ENCODE measurements around the gene ERC1. TPM values are rescaled to one million over a fixed set of nuclear protein-coding genes. Genes with fewer than 3 reads are reported as not detected.

The ERC1 gene
- total RNA-seq, 2 experiments from 2014 or later = 21.7 to 27.0 TPM

DNA sequence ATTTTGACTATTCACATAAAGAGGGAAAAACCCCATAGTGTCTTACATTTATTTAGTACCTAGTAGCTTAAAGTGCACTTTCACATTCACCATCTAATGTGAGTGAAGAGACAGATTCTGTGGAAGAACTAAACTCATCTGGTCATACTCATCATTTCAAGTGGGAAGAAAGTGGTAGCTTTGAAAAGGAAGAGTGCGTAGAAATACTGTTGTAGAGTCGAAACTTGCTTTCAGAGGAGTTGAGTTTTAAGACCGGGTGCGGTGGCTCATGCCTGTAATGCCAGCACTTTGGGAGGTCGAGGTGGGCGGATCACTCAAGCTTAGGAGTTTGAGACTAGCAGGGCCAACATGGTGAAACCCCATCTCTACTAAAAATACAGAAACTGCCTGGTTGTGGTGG, 222.2 kb downstream of the ERC1 start:
- DNase-seq (peak; percentile 46), ATAC-seq (no peak)
- TF ChIP-seq, protein P1, sequence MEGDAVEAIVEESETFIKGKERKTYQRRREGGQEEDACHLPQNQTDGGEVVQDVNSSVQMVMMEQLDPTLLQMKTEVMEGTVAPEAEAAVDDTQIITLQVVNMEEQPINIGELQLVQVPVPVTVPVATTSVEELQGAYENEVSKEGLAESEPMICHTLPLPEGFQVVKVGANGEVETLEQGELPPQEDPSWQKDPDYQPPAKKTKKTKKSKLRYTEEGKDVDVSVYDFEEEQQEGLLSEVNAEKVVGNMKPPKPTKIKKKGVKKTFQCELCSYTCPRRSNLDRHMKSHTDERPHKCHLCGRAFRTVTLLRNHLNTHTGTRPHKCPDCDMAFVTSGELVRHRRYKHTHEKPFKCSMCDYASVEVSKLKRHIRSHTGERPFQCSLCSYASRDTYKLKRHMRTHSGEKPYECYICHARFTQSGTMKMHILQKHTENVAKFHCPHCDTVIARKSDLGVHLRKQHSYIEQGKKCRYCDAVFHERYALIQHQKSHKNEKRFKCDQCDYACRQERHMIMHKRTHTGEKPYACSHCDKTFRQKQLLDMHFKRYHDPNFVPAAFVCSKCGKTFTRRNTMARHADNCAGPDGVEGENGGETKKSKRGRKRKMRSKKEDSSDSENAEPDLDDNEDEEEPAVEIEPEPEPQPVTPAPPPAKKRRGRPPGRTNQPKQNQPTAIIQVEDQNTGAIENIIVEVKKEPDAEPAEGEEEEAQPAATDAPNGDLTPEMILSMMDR (IDR thresholded peaks at IDR 0.05) = no peak
- CTCF ChIA-PET = interaction anchor here (1.2 to 2.3 kb wide), 2 partner anchors 95 to 375 kb away, joined by 3 to 12 read pairs; no protein-coding TSS in a partner anchor
- Mint-ChIP-seq H3K27me3 (no peaks in the 10 kb centered on the region), H3K9me3 (no peaks in the 10 kb centered on the region), H3K4me1 (ENCODE audit: low read depth) (peaks cover 5% of the 10 kb centered on the region), H3K36me3 (ENCODE audit: low read depth) (peaks cover 1% of the 10 kb centered on the region), H3K27ac (no peak overlapping the region), H3K4me3 (no peak overlapping the region)
- POLR2A ChIA-PET = interaction anchor here (0.7 to 0.9 kb wide), 2 partner anchors 9 to 84 kb away, joined by 3 to 4 read pairs; no protein-coding TSS in a partner anchor
- intact Hi-C loops (cut with micrococcal nuclease) = no loop called here

DNA sequence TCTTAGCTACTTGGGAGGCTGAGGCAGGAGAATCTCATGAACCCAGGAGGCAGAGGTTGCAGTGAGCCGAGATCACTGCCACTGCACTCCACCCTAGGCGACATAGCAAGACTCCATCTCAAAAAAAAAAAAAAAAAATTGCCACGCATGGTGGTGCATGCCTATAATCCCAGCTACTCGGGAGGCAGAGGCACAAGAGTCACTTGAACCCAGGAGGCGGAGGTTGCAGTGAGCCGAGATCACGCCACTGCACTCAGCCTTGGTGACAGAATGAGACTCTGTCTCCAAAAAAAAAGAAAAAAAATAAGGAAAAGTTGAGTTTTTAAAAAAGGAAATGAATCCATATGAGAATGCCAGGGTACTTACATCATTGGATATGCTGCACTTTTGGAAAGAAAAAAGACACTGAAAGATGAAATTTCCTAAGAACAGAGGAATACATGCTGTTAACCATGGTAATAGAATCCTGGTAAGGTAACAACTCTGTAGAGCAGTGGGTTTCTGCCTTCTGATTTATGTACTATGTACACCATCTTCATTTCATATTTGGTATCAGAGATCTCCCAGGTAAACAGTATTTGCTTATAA, 222.7 kb downstream of the ERC1 start:
- Mint-ChIP-seq H3K4me3 (no peak overlapping the region), H3K27me3 (no peaks in the 10 kb centered on the region), H3K9me3 (no peaks in the 10 kb centered on the region), H3K4me1 (ENCODE audit: low read depth) (peaks cover 5% of the 10 kb centered on the region), H3K27ac (no peak overlapping the region), H3K36me3 (ENCODE audit: low read depth) (peaks cover 1% of the 10 kb centered on the region)
- DNase-seq (no peak), ATAC-seq (no peak)
- TF ChIP-seq, protein P1 (IDR thresholded peaks at IDR 0.05) = no peak
- POLR2A ChIA-PET = interaction anchor here (0.9 kb wide), 1 partner anchor 9 kb away, joined by 4 read pairs; no protein-coding TSS in a partner anchor
- intact Hi-C loops (cut with micrococcal nuclease) = no loop called here
- CTCF ChIA-PET = interaction anchor here (1.2 to 2.3 kb wide), 2 partner anchors 96 to 375 kb away, joined by 3 to 12 read pairs; no protein-coding TSS in a partner anchor

DNA sequence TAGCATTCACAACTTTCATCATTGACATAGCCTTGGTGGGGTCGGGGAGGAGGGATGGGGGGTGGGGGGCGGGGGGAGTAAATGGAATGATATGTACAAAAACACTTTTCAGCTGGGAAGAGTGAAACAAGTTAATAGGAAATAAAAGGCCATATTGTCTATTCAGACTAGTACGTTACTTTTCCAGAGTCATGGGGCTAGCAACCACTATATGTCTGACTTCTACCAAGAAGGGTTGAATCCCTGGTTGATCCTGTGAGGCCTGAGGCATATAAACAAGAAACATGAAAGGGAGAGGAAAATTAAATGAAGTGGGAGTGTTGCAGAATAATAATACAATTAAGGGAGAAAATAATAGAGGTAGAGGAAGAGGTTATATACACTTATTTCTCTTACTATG, 225.5 kb downstream of the ERC1 start:
- no peak overlapping the region for H3K4me3 Mint-ChIP-seq
- no peak overlapping the region for H3K27ac Mint-ChIP-seq
- H3K9me3 Mint-ChIP-seq = no peaks in the 10 kb centered on the region
- ATAC-seq (no peak), DNase-seq (no peak)
- H3K36me3 Mint-ChIP-seq (ENCODE audit: low read depth) = no peaks in the 10 kb centered on the region
- CTCF ChIA-PET = interaction anchor here (0.7 kb wide), 1 partner anchor 99 kb away, joined by 4 read pairs; no protein-coding TSS in a partner anchor
- POLR2A ChIA-PET = no interaction called here
- H3K4me1 Mint-ChIP-seq (ENCODE audit: low read depth) = peaks cover 5% of the 10 kb centered on the region
- H3K27me3 Mint-ChIP-seq = no peaks in the 10 kb centered on the region
- TF ChIP-seq, protein P1 (IDR thresholded peaks at IDR 0.05) = no peak
- intact Hi-C loops (cut with micrococcal nuclease) = no loop called here

- H3K4me1 Mint-ChIP-seq (ENCODE audit: low read depth) = peaks cover 5% of the 10 kb centered on the region
These were observed 226.3 kb downstream of the ERC1 start for GRCh38 chr12:1217191-1217949.

More at GRCh38 chr12:1217191-1217949, 226.3 kb downstream of the ERC1 start:
- ChIA-PET POLR2A (no interaction called here), CTCF (no interaction called here)
- intact Hi-C loops (cut with micrococcal nuclease) = no loop called here
- Mint-ChIP-seq H3K36me3 (ENCODE audit: low read depth) (no peaks in the 10 kb centered on the region), H3K27ac (no peak overlapping the region), H3K4me3 (no peak overlapping the region), H3K27me3 (no peaks in the 10 kb centered on the region), H3K9me3 (no peaks in the 10 kb centered on the region)
- DNase-seq = no peak
- TF ChIP-seq, protein P1 (IDR thresholded peaks at IDR 0.05) = no peak
- no peak for ATAC-seq

Measured in activated CD8-positive, alpha-beta T cell treated with anti-CD3 and anti-CD28 coated beads for 36 hours (primary cell).